ENCODE measurements around the gene UBR4.

The UBR4 gene

DNA sequence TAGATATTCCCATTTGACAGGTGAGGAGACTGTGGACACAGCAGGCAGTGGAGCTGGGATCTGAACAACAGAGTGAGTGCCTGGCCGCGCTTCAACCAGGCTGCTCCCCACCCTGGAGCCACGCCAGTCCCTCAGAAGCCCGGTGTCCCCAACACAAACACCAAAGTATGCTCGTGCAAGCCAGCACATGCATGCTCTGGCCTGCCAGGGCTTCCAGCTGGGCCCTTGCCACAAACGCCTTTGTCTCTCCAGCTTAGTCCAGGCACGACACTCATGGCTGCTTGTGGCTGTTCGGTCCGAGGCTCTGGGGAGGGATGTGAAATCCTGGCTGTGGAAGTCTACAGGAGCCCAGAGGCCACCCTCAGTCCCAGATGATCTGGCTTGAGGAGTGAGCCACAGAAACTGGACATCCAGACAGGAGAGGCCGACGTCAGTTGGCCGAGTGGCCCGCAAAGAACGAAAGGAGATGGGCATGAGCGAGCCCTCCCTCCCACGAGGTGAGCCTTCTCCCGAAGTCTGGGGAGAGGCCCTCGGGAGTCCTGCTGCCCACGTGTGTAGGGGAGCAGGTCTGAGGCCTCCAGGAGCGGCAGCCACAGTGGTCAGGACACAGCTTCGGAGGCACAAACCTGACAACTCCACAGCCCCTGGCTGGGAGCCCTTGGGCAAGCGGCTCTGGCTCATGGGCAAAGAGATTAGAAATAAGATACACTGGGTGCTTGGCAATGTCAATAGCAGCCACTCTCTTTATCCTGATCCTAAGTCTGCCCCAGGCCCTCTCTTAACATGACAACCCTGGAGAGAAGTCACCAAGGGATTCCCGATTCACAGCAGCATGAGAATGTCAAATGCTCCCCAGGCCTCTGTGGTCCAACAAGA lies 136.5 kb downstream of the UBR4 start:
- TF ChIP-seq, protein P1, sequence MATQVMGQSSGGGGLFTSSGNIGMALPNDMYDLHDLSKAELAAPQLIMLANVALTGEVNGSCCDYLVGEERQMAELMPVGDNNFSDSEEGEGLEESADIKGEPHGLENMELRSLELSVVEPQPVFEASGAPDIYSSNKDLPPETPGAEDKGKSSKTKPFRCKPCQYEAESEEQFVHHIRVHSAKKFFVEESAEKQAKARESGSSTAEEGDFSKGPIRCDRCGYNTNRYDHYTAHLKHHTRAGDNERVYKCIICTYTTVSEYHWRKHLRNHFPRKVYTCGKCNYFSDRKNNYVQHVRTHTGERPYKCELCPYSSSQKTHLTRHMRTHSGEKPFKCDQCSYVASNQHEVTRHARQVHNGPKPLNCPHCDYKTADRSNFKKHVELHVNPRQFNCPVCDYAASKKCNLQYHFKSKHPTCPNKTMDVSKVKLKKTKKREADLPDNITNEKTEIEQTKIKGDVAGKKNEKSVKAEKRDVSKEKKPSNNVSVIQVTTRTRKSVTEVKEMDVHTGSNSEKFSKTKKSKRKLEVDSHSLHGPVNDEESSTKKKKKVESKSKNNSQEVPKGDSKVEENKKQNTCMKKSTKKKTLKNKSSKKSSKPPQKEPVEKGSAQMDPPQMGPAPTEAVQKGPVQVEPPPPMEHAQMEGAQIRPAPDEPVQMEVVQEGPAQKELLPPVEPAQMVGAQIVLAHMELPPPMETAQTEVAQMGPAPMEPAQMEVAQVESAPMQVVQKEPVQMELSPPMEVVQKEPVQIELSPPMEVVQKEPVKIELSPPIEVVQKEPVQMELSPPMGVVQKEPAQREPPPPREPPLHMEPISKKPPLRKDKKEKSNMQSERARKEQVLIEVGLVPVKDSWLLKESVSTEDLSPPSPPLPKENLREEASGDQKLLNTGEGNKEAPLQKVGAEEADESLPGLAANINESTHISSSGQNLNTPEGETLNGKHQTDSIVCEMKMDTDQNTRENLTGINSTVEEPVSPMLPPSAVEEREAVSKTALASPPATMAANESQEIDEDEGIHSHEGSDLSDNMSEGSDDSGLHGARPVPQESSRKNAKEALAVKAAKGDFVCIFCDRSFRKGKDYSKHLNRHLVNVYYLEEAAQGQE (IDR thresholded peaks at IDR 0.05; ENCODE audit: low read depth) = no peak
- TF ChIP-seq, protein P2, sequence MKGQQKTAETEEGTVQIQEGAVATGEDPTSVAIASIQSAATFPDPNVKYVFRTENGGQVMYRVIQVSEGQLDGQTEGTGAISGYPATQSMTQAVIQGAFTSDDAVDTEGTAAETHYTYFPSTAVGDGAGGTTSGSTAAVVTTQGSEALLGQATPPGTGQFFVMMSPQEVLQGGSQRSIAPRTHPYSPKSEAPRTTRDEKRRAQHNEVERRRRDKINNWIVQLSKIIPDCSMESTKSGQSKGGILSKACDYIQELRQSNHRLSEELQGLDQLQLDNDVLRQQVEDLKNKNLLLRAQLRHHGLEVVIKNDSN (IDR thresholded peaks at IDR 0.05) = no peak
- TF ChIP-seq TAF1 (IDR thresholded peaks at IDR 0.05; ENCODE audit: low read depth) (no peak), CEBPB (IDR thresholded peaks at IDR 0.05) (no peak), EP300 (IDR thresholded peaks at IDR 0.05; ENCODE audit: borderline replicate concordance) (no peak), NFIC (IDR thresholded peaks at IDR 0.05) (no peak), ZBTB7A (IDR thresholded peaks at IDR 0.05; ENCODE audit: low read depth) (no peak), YY1 (IDR thresholded peaks at IDR 0.05; ENCODE audit: low read depth) (no peak), RAD21 (IDR thresholded peaks at IDR 0.05; ENCODE audit: low read depth) (no peak), CREB1 (IDR thresholded peaks at IDR 0.05; ENCODE audit: low read depth) (no peak), TEAD4 (IDR thresholded peaks at IDR 0.05) (no peak), EGR1 (IDR thresholded peaks at IDR 0.05) (no peak)
- TF ChIP-seq, protein P3, sequence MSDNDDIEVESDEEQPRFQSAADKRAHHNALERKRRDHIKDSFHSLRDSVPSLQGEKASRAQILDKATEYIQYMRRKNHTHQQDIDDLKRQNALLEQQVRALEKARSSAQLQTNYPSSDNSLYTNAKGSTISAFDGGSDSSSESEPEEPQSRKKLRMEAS (IDR thresholded peaks at IDR 0.05) = no peak

DNA sequence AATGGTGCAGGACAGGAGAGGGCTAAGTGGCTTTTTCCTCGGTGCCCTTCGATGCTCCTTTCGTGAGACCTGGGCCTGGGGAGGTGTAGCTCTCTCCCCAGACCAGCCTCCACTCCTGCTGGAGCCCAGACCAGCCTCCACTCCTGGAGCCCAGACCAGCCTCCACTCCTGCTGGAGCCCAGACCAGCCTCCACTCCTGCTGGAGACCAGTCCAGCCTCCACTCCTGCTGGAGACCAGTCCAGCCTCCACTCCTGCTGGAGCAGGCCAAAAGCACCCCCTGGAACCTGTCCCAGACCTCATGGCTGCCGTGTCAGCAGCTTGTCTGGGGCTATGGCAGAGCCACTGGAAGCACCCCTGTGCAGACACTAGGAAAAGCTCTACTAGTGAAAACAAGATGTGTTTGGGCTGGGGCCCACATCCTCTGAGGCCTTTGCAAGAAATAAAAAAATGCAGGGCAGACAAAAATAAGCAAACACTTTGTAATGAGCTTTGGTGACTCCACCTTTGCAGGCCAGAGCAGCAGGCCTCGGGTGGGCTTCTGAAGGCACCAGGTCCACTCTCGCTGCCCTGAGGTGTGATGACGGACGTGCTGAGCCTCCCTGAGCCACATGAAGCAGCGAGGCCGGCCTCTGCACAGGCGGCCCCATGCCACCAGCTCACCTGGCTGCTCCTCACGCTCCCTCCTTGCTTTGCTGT lies 137.6 kb downstream of the UBR4 start:
- TF ChIP-seq CREB1 (IDR thresholded peaks at IDR 0.05; ENCODE audit: low read depth) = no peak
- TF ChIP-seq TCF12 (IDR thresholded peaks at IDR 0.05; ENCODE audit: low read depth) = no peak
- no peak for TF ChIP-seq FOXM1 (IDR thresholded peaks at IDR 0.05; ENCODE audit: borderline replicate concordance, low read depth)
- TF ChIP-seq TEAD4 (IDR thresholded peaks at IDR 0.05) = no peak
- TF ChIP-seq, protein P2 (IDR thresholded peaks at IDR 0.05) = no peak
- TF ChIP-seq, protein P3 (IDR thresholded peaks at IDR 0.05) = no peak
- no peak for TF ChIP-seq YY1 (IDR thresholded peaks at IDR 0.05; ENCODE audit: low read depth)
- TF ChIP-seq TAF1 (IDR thresholded peaks at IDR 0.05; ENCODE audit: low read depth) = no peak
- no peak for TF ChIP-seq ZBTB7A (IDR thresholded peaks at IDR 0.05; ENCODE audit: low read depth)
- no peak for TF ChIP-seq RAD21 (IDR thresholded peaks at IDR 0.05; ENCODE audit: low read depth)
- no peak for TF ChIP-seq CEBPB (IDR thresholded peaks at IDR 0.05)
- TF ChIP-seq NFIC (IDR thresholded peaks at IDR 0.05) = no peak
- TF ChIP-seq EP300 (IDR thresholded peaks at IDR 0.05; ENCODE audit: borderline replicate concordance) = no peak
- TF ChIP-seq, protein P1 (IDR thresholded peaks at IDR 0.05; ENCODE audit: low read depth) = no peak
- no peak for TF ChIP-seq EGR1 (IDR thresholded peaks at IDR 0.05)

DNA sequence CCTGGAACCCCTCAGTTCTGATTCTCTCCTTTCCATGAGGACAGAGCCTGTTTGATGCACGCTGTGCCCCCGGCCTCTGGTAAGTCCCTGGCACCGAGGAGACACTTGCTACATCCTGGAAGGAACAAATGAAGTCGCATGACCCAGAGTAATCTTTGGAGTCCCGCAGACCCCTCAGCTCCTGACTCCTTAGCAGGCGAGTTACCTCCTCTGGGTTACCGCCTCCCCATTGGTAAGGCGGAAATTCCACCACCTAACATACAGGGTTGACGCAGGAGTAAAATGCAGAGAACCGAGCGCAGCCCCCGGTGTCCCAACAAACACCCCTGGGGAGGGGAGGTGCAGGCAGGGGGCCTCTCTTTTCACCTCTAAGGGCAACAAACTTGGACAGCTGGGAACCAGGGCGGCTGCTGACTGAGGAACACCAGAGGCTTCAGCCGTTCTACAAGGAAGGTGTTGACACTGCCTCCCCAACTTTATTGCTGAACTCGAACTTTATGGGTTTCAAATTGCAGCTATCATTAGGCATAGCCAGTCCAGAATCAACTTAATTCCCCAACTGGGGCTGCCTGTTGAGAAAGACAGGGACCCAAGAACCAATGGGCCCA lies 138.3 kb downstream of the UBR4 start:
- no peak for TF ChIP-seq FOXM1 (IDR thresholded peaks at IDR 0.05; ENCODE audit: borderline replicate concordance, low read depth)

DNA sequence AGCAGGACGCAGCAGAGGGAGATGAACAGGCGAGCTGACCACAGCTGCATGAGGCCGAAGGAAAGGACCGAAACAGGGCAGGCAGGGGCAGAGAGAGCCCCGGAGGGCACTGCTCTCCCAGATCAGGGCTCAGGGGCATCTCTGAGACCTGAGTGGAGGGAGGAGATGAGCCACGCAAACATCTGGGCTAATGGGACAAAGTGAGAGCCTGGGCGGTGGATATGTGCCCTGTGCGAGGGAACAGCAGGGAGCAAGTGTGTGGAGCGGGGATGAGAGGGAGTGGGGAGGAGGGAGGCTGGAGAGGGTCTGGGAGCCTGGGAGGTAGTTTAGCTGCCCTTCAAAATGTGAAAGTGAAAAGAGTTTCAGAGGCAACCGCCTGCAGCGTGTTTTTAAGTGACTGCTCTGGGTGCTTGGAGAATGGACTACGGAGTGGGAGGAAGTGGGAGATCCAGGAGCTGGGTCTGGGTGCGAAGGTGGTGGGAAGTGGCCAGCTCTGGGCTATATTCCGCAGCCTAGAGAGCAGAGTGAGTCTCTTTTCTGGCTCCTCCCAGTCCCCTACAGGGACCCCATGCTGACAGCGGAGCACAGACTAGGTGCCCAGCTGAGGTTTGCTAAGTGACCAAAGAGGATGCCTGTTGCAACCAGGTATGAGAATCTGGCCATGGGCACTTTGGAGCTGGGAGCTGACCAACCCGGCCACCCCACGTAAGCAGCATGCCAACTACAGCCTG lies 139.0 kb downstream of the UBR4 start:
- no peak for TF ChIP-seq FOXM1 (IDR thresholded peaks at IDR 0.05; ENCODE audit: borderline replicate concordance, low read depth)
- TF ChIP-seq, protein P2 (IDR thresholded peaks at IDR 0.05) = no peak
- no peak for TF ChIP-seq YY1 (IDR thresholded peaks at IDR 0.05; ENCODE audit: low read depth)
- no peak for TF ChIP-seq TAF1 (IDR thresholded peaks at IDR 0.05; ENCODE audit: low read depth)
- no peak for TF ChIP-seq TEAD4 (IDR thresholded peaks at IDR 0.05)
